H1 (cell line): ENCODE results near the gene NOL8. TPM values are rescaled to one million over a fixed set of nuclear protein-coding genes. Genes with fewer than 3 reads are reported as not detected.

Experiments used
- CTCF ChIA-PET: fragments of 300-600 bp; sonication (Branson Sonifier 250); formaldehyde crosslinking; loops from one replicate; lab custom pipeline; 2021; ENCODE audit not compliant: partially characterized antibody; lab: Charles Lee
- POLR2A ChIA-PET: fragments of 300-600 bp; sonication (Branson Sonifier 250); formaldehyde crosslinking; loops from one replicate; lab custom pipeline; 2021; ENCODE audit warnings: inconsistent platforms; ENCODE audit not compliant: partially characterized antibody; lab: Charles Lee
- DNase-seq, 2 experiments: peaks; one replicate each; pipeline versions ENCODE4 v3.0.0 to v3.0.0-alpha.2; 2010 to 2022; ENCODE audit warnings: low spot score in 2 of 2, low read depth in 1 of 2, mixed read lengths in 1 of 2
- FAIRE-seq: peaks from 2 replicates; lab custom pipeline; 2011; peaks lifted over from hg19 to GRCh38; lab: Jason Lieb, UNC
- H2AFZ ChIP-seq: 2 replicates; pipeline ENCODE4 v1.8.1; 2012; ENCODE audit warnings: low read length, inconsistent platforms
- H2AK5ac ChIP-seq: 2 replicates; pipeline ENCODE4 v1.6.1; 2013; ENCODE audit warnings: low read depth, low read length
- H2BK120ac ChIP-seq: replicated peaks from 2 replicates; pipeline ENCODE3; 2013; ENCODE audit warnings: low read depth, low read length, inconsistent platforms
- H2BK12ac ChIP-seq: 2 replicates; pipeline ENCODE4 v1.6.1; 2013; ENCODE audit warnings: low read depth, low read length
- H2BK15ac ChIP-seq: 2 replicates; pipeline ENCODE4 v1.6.1; 2013; ENCODE audit warnings: low read length
- H2BK20ac ChIP-seq: 2 replicates; pipeline ENCODE4 v1.6.1; 2013; ENCODE audit warnings: low read length
- H2BK5ac ChIP-seq: 2 replicates; pipeline ENCODE4 v1.6.1; 2013; ENCODE audit warnings: low read depth, low read length
- H3K14ac ChIP-seq: 2 replicates; pipeline ENCODE4 v1.6.1; 2013; ENCODE audit warnings: inconsistent platforms; ENCODE audit not compliant: insufficient read length
- H3K18ac ChIP-seq: 2 replicates; pipeline ENCODE4 v1.6.1; 2013; ENCODE audit warnings: low read length; ENCODE audit errors: extremely low read depth
- H3K23ac ChIP-seq: 2 replicates; pipeline ENCODE4 v1.6.1; 2013; ENCODE audit warnings: inconsistent platforms; ENCODE audit not compliant: insufficient read length
- H3K23me2 ChIP-seq: 2 replicates; pipeline ENCODE4 v1.6.1; 2013; ENCODE audit warnings: low read depth, low read length
- H3K27ac ChIP-seq: 2 replicates; pipeline ENCODE4 v1.6.1; 2011; ENCODE audit warnings: low read depth, low read length, inconsistent platforms
- H3K27me3 ChIP-seq, 4 experiments: replicated peaks in 1 of 4; 1 replicate in 1 of 4; 2 replicates in 3 of 4; pipeline versions ENCODE4 v1.6.1 to v1.8.1; 2011 to 2013; ENCODE audit warnings: low read length in 3 of 4, mild to moderate bottlenecking in 3 of 4, inconsistent platforms in 2 of 4, mixed read lengths in 2 of 4, moderate library complexity in 1 of 4; ENCODE audit not compliant: control insufficient read depth in 3 of 4, insufficient read depth in 3 of 4; ENCODE audit errors: extremely low read depth in 1 of 4
- H3K36me3 ChIP-seq, 4 experiments: 2 replicates each; pipeline versions ENCODE4 v1.6.1 to v1.8.1; 2011 to 2013; ENCODE audit warnings: mild to moderate bottlenecking in 4 of 4, low read length in 3 of 4, moderate library complexity in 2 of 4, control low read depth in 1 of 4, inconsistent platforms in 1 of 4; ENCODE audit not compliant: insufficient read depth in 4 of 4, control insufficient read depth in 2 of 4
- H3K4ac ChIP-seq: replicated peaks from 2 replicates; pipeline ENCODE3; 2013; ENCODE audit warnings: low read length, low read depth, mixed read lengths, inconsistent platforms; ENCODE audit not compliant: insufficient read length
- H3K4me1 ChIP-seq, 4 experiments: replicated peaks in 1 of 4; 1 replicate in 1 of 4; 2 replicates in 3 of 4; pipeline versions ENCODE4 v1.6.1 to v1.8.1; 2011 to 2013; ENCODE audit warnings: low read length in 3 of 4, inconsistent platforms in 2 of 4, mixed read lengths in 1 of 4; ENCODE audit not compliant: insufficient read depth in 4 of 4, control insufficient read depth in 3 of 4
- H3K4me2 ChIP-seq, 2 experiments: 2 replicates each; pipeline versions ENCODE4 v1.6.1 to v1.8.1; 2011 to 2013; ENCODE audit warnings: low read depth in 2 of 2, low read length in 2 of 2, control low read depth in 1 of 2, inconsistent platforms in 1 of 2, mild to moderate bottlenecking in 1 of 2; ENCODE audit not compliant: insufficient read depth in 1 of 2
- H3K4me3 ChIP-seq, 4 experiments: fragments of 200-600, 300-600 bp in 1 of 4; sonication (generic), shearing (Covaris generic), sonication (Bioruptor Twin) in 1 of 4; 2 replicates each; pipeline versions ENCODE4 v1.5.1 to v1.8.1; 2011 to 2016; ENCODE audit warnings: low read length in 4 of 4, low read depth in 3 of 4, control low read depth in 2 of 4, inconsistent platforms in 2 of 4, mild to moderate bottlenecking in 2 of 4, mixed read lengths in 1 of 4, moderate library complexity in 1 of 4; ENCODE audit not compliant: insufficient read depth in 2 of 4; ENCODE audit errors: extremely low read depth in 1 of 4
- H3K56ac ChIP-seq: replicated peaks from 2 replicates; pipeline ENCODE3; 2013; ENCODE audit warnings: low read depth, mild to moderate bottlenecking, mixed read lengths, low read length, inconsistent platforms; ENCODE audit not compliant: insufficient read length
- H3K79me1 ChIP-seq: 2 replicates; pipeline ENCODE4 v1.6.1; 2013; ENCODE audit warnings: low read depth, low read length, control low read depth
- H3K79me2 ChIP-seq, 2 experiments: 2 replicates each; pipeline versions ENCODE4 v1.6.1 to v1.8.1; 2012 to 2013; ENCODE audit warnings: low read length in 2 of 2, mild to moderate bottlenecking in 2 of 2, inconsistent platforms in 1 of 2; ENCODE audit not compliant: insufficient read depth in 2 of 2, control insufficient read depth in 1 of 2
- H3K9ac ChIP-seq, 4 experiments: replicated peaks in 1 of 4; 1 replicate in 1 of 4; 2 replicates in 3 of 4; pipeline versions ENCODE4 v1.6.1 to v1.8.1; 2011 to 2013; ENCODE audit warnings: low read depth in 3 of 4, low read length in 3 of 4, control low read depth in 2 of 4, mild to moderate bottlenecking in 2 of 4, moderate library complexity in 2 of 4, inconsistent platforms in 1 of 4; ENCODE audit errors: extremely low read depth in 1 of 4
- H3K9me3 ChIP-seq, 2 experiments: 2 replicates each; pipeline versions ENCODE4 v1.6.1 to v1.8.1; 2012 to 2013; ENCODE audit warnings: mild to moderate bottlenecking in 2 of 2, moderate library complexity in 2 of 2, control low read depth in 1 of 2, inconsistent platforms in 1 of 2, low read depth in 1 of 2, low read length in 1 of 2, mixed read lengths in 1 of 2; ENCODE audit not compliant: insufficient read depth in 2 of 2
- H4K20me1 ChIP-seq, 2 experiments: replicated peaks in 1 of 2; 2 replicates each; pipeline versions ENCODE3 to v1.8.1; 2011 to 2013; ENCODE audit warnings: inconsistent platforms in 2 of 2, low read length in 2 of 2, mild to moderate bottlenecking in 1 of 2; ENCODE audit not compliant: insufficient read depth in 2 of 2, control insufficient read depth in 1 of 2
- H4K5ac ChIP-seq: 2 replicates; pipeline ENCODE4 v1.6.1; 2013; ENCODE audit warnings: low read length, low read depth, mixed read lengths, inconsistent platforms; ENCODE audit not compliant: insufficient read length
- H4K8ac ChIP-seq: 2 replicates; pipeline ENCODE4 v1.8.0; 2013; ENCODE audit warnings: mild to moderate bottlenecking, moderate library complexity, low read length, inconsistent platforms; ENCODE audit not compliant: insufficient read depth; ENCODE audit errors: extremely low read depth
- H4K91ac ChIP-seq: replicated peaks from 2 replicates; pipeline ENCODE3; 2013; ENCODE audit warnings: low read length, mixed read lengths, inconsistent platforms; ENCODE audit not compliant: insufficient read length
- CHD2 ChIP-seq: IDR thresholded peaks from 2 replicates; pipeline ENCODE4 v1.6.1; 2012; ENCODE audit warnings: low read length, improper control_type of control experiment
- CREB1 ChIP-seq: IDR thresholded peaks from 2 replicates; pipeline ENCODE4 v1.6.1; 2012; ENCODE audit warnings: inconsistent platforms
- KDM4A ChIP-seq: IDR thresholded peaks from one replicate; pipeline ENCODE4 v1.7.1; 2012; ENCODE audit warnings: low read depth, mild to moderate bottlenecking, moderate library complexity, low read length, inconsistent platforms; ENCODE audit not compliant: severe bottlenecking
- RBBP5 ChIP-seq: IDR thresholded peaks from 2 replicates; pipeline ENCODE4 v1.7.1; 2012; ENCODE audit warnings: low read depth, mild to moderate bottlenecking, inconsistent platforms, low read length, moderate library complexity, borderline replicate concordance
- WGBS, 2 experiments: shearing (Covaris generic) in 1 of 2; methylation state at CpG; one replicate each; pipeline versions ENCODE4 v1.1.6 to v1.1.7; 2013 to 2015; ENCODE audit warnings: low lambda C conversion rate in 2 of 2, mixed read lengths in 2 of 2, inconsistent platforms in 1 of 2, low coverage in 1 of 2, missing lambda C conversion rate in 1 of 2; ENCODE audit not compliant: insufficient replicate concordance in 2 of 2, insufficient coverage in 1 of 2, insufficient read length in 1 of 2; ENCODE audit errors: extremely low coverage in 1 of 2, missing lambda C conversion rate in 1 of 2; 5-methylcytosine and 5-hydroxymethylcytosine counted together
- polyA plus RNA-seq, 7 experiments: library from polyadenylated mRNA; depleted of rRNA in 3 of 7; stranded (reverse) in 5 of 7; unstranded in 2 of 7; fragments of >200 nt in 5 of 7; fragments of 200-250 nt in 2 of 7; gene quantifications; 1 replicate in 5 of 7; 2 replicates in 1 of 7; 4 replicates in 1 of 7; pipeline versions ENCODE4 v1.2.1 to v1.2.3, GENCODE V29; 2011 to 2013; ENCODE audit warnings: missing spikeins in 2 of 7, mixed read lengths in 2 of 7
- total RNA-seq: library from RNA; stranded (reverse); fragmentation: NEBNext Ultra II Directional; extraction: Animal tissue kit (Norgen Biotek cat#: 25700); gene quantifications from 2 replicates; pipeline ENCODE4 v1.2.1, GENCODE V29; 2021

Gene NOL8
- total and polyA plus RNA-seq, 2 of the 8 experiments (the other 6 are each of a cell fraction or from before 2014, with no cell fraction given), result 6.2 to 30.4 TPM

DNA sequence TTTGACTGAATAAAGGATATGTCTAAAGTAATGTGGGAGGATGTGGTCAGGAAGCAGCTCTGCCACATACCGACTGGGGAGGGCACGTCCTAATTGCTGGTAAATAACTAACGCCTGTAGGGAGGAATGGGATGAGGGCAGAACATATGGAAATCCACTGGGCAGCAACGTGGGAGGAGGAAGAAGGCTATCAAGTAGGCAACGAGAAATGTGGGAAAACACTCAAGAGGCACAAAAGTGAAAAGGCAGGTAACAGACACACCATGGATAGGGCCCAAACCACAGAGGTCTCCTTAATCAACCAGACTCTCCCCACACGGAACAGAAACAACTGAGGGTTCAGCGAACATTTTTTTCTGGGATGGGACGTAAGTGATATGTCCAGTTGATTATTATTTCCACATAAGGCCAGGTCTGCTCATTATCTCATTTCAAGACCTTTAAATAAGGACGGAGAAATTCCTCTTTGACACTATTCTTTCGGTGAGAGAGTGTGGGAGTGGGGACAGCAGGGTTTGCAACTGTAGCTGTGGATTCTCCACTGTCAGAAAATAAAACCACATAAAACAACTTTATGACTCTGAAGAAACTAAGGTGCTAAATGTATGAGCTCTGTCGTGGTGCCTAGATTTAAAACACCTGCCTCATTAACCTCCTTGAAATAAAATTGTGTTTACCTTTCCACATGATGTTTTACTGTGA is 48.7 kb downstream of the NOL8 start:
- no peak overlapping the region for H4K91ac ChIP-seq
- no peaks in the 10 kb centered on the region for H3K27me3 ChIP-seq
- H3K23me2 ChIP-seq, result no peaks in the 10 kb centered on the region
- ChIA-PET CTCF (interaction anchor here (0.6 to 1.5 kb wide), 5 partner anchors 15 to 137 kb away, joined by 3 to 4 read pairs (median 3); no protein-coding TSS in a partner anchor), POLR2A (interaction anchor here (0.6 to 7.2 kb wide), 11 partner anchors 8 to 449 kb away, joined by 3 to 87 read pairs (median 4); no protein-coding TSS in a partner anchor)
- WGBS, 2 experiments, result 88% methylated on average over 11 of the region's 11 CpGs; no CpG with 5 or more reads in 1 of the 2 experiments
- H3K79me1 ChIP-seq, result no peaks in the 10 kb centered on the region; the same call in 1 of the 2 replicates
- H3K9ac ChIP-seq, result no peak overlapping the region
- H4K20me1 ChIP-seq, result peaks cover under 1 to 13% of the 10 kb centered on the region in 2 experiments
- H3K4me2 ChIP-seq, result no peak overlapping the region
- TF ChIP-seq CHD2 (no peak), CREB1 (no peak), KDM4A (no peak), RBBP5 (no peak)
- no peak overlapping the region for H3K18ac ChIP-seq
- no peak overlapping the region for H3K27ac ChIP-seq
- H2AFZ ChIP-seq, result no peak overlapping the region
- H3K36me3 ChIP-seq, result peaks cover 52 to 96% (median 76%) of the 10 kb centered on the region in 4 experiments
- H3K79me2 ChIP-seq, result peaks cover 0 to 3% of the 10 kb centered on the region in 2 experiments; a peak in 1 of 4 replicates
- H2BK20ac ChIP-seq, result no peak overlapping the region
- no peak overlapping the region for H2AK5ac ChIP-seq
- no peak overlapping the region for H3K56ac ChIP-seq
- H4K5ac ChIP-seq, result no peak overlapping the region
- no peak overlapping the region for H2BK5ac ChIP-seq
- no peak for FAIRE-seq
- no peak overlapping the region for H2BK12ac ChIP-seq
- no peak overlapping the region for H3K4me3 ChIP-seq
- H3K4me1 ChIP-seq, result no peaks in the 10 kb centered on the region
- DNase-seq, result no peak
- no peak overlapping the region for H2BK15ac ChIP-seq
- H3K4ac ChIP-seq, result no peak overlapping the region
- no peak overlapping the region for H2BK120ac ChIP-seq
- no peaks in the 10 kb centered on the region for H3K9me3 ChIP-seq
- H4K8ac ChIP-seq, result no peak overlapping the region
- H3K14ac ChIP-seq, result no peak overlapping the region
- no peak overlapping the region for H3K23ac ChIP-seq
